Fibroblast of pulmonary artery (primary cell): ENCODE data around the gene SERP2.

ENCODE experiments used
- DNase-seq: peaks from one replicate; pipeline ENCODE4 v3.0.0-alpha.2; 2010; ENCODE audit warnings: low read depth
- H3K4me3 ChIP-seq: replicated peaks from 2 replicates; pipeline ENCODE4 v1.5.1; 2011; ENCODE audit warnings: low read depth, mild to moderate bottlenecking, control low read depth, low read length, moderate library complexity
- TF ChIP-seq, protein P1 (sequence below): IDR thresholded peaks from 2 replicates; pipeline ENCODE4 v1.5.1; 2011; ENCODE audit warnings: mild to moderate bottlenecking, control low read depth, low read length, inconsistent platforms; ENCODE audit errors: missing control alignments

SERP2 gene

DNA sequence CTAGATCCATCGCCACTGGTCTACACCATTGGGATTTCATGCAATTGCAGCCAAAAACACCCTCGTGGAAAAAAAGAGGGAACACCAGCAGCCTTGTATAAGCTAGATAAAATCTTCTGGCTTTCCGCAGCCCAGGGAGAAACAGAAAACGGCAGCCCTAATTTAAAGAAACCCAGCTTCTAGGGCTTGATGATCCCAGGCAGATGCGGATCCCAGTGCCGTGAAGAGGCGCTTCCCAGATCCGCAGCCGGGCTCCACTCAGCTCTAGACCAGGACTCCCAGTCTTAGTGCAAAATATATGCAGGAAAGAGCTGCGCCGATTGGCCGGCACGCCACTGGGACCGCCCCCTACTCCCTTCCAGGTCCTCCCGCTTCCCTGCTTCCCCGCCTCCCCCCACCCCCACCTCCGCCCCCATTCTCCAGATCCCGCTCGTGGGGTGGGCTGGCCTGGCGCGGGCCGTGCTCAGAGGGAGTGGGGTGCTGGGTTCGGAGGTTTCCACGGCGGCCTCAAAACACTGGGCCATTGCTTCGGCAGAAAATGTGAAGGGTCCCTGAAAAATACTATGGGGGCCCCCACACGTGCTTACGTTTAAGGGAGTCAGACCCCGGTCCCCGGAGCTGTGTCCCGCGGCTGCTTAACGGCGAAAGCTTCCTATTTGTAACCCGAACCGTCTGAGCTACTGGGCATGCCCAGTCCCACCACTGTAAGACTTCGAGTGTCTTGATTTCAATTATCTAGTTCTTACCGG lies 63.1 kb downstream of the SERP2 start:
- peak; percentile 96 for DNase-seq
- peak overlapping the region; percentile 86 for H3K4me3 ChIP-seq
- TF ChIP-seq, protein P1, sequence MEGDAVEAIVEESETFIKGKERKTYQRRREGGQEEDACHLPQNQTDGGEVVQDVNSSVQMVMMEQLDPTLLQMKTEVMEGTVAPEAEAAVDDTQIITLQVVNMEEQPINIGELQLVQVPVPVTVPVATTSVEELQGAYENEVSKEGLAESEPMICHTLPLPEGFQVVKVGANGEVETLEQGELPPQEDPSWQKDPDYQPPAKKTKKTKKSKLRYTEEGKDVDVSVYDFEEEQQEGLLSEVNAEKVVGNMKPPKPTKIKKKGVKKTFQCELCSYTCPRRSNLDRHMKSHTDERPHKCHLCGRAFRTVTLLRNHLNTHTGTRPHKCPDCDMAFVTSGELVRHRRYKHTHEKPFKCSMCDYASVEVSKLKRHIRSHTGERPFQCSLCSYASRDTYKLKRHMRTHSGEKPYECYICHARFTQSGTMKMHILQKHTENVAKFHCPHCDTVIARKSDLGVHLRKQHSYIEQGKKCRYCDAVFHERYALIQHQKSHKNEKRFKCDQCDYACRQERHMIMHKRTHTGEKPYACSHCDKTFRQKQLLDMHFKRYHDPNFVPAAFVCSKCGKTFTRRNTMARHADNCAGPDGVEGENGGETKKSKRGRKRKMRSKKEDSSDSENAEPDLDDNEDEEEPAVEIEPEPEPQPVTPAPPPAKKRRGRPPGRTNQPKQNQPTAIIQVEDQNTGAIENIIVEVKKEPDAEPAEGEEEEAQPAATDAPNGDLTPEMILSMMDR = no peak

DNA sequence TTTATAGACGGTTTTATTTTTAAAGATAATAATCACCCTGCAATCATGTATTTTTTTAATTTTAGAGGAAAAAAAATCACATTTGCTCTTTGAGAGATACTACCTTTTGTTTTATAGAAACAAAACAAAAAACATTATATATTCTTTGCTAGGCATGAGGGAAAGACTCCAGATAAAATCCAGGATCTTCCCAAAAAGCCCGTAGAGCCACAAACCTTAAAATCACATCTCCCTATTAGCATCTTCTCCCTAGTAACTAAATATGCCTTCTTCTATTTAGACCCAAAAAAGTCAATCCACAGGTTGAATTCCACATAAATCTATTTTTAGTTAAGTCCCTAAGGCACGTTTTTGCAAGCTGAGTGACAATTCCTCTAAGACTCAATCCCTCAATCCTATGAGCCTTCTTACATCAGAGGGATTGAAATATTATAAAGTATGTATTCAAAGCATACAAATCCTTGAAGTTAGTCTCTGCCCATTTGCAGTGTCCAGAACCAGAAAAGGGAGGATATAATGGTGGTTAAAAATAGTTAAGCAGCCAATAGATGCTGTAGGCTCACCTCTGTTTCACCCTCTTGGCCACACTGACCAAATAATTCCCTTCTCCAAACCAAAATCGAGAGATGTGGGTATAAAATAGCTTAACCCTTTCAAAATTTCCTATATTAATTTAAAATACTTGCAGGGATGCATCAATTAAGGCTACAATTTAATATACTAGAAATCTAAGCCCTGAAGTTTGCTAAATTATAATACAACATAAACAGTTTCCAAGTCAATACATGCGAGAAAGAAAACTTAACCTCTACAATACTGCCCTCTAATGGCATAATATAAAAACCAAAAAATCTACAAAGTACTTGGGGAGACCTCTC lies 64.0 kb downstream of the SERP2 start:
- DNase-seq = peak; percentile 69
- TF ChIP-seq, protein P1 = peak; percentile 31
- peak overlapping the region; percentile 86 for H3K4me3 ChIP-seq

DNA sequence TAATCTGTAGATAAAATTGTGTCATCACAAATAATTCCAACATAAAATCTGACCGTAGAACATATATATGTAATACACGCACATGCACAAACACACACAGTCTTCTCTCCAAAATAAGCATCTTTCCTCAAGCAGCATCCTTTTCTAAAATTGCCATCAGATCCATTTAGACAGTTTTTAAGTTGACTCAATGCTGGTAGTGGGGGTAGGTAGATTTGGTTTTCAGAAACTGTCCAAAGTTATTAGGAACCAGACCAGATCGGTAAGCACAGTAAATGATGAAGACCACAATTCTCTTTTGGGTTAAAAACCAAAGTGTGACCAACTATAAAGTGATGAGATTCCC lies 64.6 kb downstream of the SERP2 start:
- DNase-seq = no peak
- TF ChIP-seq, protein P1 = no peak
- no peak overlapping the region for H3K4me3 ChIP-seq

DNA sequence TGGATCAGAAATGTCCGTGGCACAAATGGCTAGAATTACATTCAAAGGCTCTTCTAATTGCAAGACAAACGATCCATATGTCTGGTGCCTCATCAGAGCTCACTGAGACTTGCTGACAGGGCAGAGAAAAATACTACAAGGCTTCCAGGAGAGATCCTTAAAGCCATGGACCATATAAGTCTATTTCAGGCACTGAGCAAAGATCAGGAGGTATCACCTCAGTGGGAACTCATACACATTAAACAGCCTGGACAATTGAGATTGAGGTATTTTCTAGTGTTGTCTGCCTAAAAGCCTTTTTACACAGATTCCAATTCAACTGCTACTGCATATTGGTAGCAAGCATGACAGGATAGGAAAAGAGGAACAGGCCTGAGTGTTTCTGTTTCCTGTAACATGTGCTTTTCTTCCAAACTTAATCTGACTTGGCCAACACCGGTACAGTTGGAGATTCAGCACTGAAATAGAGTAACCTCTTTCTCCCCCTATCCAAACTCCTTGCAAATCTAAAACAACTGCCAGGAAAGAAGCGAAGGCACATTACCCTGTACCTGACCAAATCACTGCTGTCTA lies 65.9 kb downstream of the SERP2 start:
- no peak overlapping the region for H3K4me3 ChIP-seq
- TF ChIP-seq, protein P1 = no peak
- DNase-seq = no peak

DNA sequence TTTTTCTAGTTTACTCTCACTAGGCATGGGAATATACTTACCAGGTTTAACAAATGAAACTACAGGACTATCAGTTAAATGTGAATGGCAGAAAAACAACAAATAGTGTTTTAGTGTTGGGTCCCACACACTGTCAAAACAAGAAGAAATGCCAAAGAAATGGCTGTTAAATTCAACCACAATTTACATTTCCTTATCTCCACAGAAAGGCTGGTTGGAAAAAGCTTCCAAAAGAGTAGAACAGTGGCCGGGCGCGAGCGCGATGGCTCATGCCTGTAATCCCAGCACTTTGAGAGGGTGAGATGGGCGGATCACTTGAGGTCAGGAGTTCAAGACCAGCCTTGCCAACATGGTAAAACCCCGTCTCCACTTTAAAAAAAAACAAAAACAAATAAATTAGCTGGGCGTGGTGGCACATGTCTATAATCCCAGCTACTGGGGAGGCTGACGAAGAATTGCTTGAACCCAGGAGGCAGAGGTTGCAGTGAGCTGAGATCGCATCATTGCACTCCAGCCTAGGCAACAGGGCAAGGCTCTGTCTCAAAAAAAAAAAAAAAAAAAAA lies 66.5 kb downstream of the SERP2 start:
- TF ChIP-seq, protein P1 = no peak
- H3K4me3 ChIP-seq = no peak overlapping the region
- DNase-seq = no peak
